Panc1 (cell line): ENCODE measurements around the gene TP53I11. TPM values are rescaled to one million over a fixed set of nuclear protein-coding genes. Genes with fewer than 3 reads are reported as not detected.

Experiments used
- ATAC-seq: fragments of 200-7000 bp; cut with Tn5 transposase; 2 replicates; pipeline ENCODE4 v1.9.1; 2020; ENCODE audit warnings: mild to moderate bottlenecking, moderate library complexity
- BruUV-seq: library from RNA; stranded (reverse); fragments of 400-500 nt; replicated peaks from 2 replicates; lab custom pipeline; 2021; lab: Mats Ljungman, UMichigan
- CTCF ChIA-PET: fragments of 300-600 bp; sonication (Branson Sonifier 250); formaldehyde crosslinking; loops from one replicate; lab custom pipeline; 2022; ENCODE audit warnings: antibody characterized with exemption; lab: Charles Lee
- POLR2A ChIA-PET: fragments of 300-600 bp; sonication (Branson Sonifier 250); formaldehyde crosslinking; loops from one replicate; lab custom pipeline; 2022; ENCODE audit warnings: antibody characterized with exemption; lab: Charles Lee
- DNase-seq: peaks from one replicate; pipeline ENCODE4 v3.0.0-alpha.2; 2010; ENCODE audit warnings: low read depth, low spot score
- H3K27ac ChIP-seq: 2 replicates; pipeline ENCODE4 v1.5.1; 2011; ENCODE audit warnings: mild to moderate bottlenecking, low read length, inconsistent platforms
- H3K27me3 ChIP-seq: fragments of 200-500 bp; sonication (Bioruptor generic); 2 replicates; pipeline ENCODE4 v1.6.0; 2014; ENCODE audit warnings: low read length, inconsistent platforms; ENCODE audit not compliant: control insufficient read depth, insufficient read depth
- H3K36me3 ChIP-seq: fragments of 200-500 bp; sonication (Bioruptor generic); 2 replicates; pipeline ENCODE4 v1.5.1; 2014; ENCODE audit warnings: inconsistent platforms, mild to moderate bottlenecking, low read length, moderate library complexity; ENCODE audit not compliant: control insufficient read depth, insufficient read depth
- H3K4me1 ChIP-seq: 2 replicates; pipeline ENCODE4 v1.5.1; 2011; ENCODE audit warnings: inconsistent platforms, mild to moderate bottlenecking, low read length, moderate library complexity; ENCODE audit not compliant: control insufficient read depth, insufficient read depth
- H3K4me3 ChIP-seq, 2 experiments: 2 replicates each; pipeline ENCODE4 v1.5.1; 2011 to 2012; ENCODE audit warnings: low read depth in 2 of 2, low read length in 2 of 2, mild to moderate bottlenecking in 2 of 2, inconsistent platforms in 1 of 2, moderate library complexity in 1 of 2
- H3K9me3 ChIP-seq: fragments of 200-500 bp; sonication (Bioruptor generic); 2 replicates; pipeline ENCODE4 v1.5.1; 2014; ENCODE audit warnings: low read depth, mild to moderate bottlenecking, inconsistent platforms, low read length, moderate library complexity; ENCODE audit not compliant: control insufficient read depth, insufficient read depth
- CTCF ChIP-seq: fragments of 450-650 bp; IDR thresholded peaks from 2 replicates; pipeline ENCODE4 v1.5.1; 2017; ENCODE audit warnings: mild to moderate bottlenecking
- POLR2AphosphoS5 ChIP-seq: IDR thresholded peaks from 2 replicates; pipeline ENCODE4 v1.6.1; 2012; ENCODE audit warnings: mild to moderate bottlenecking, low read depth, low read length, moderate library complexity
- REST ChIP-seq, 2 experiments: IDR thresholded peaks; 2 replicates each; pipeline ENCODE4 v1.6.1; 2011 to 2012; ENCODE audit warnings: low read depth in 2 of 2, control low read depth in 1 of 2, low read length in 1 of 2, mild to moderate bottlenecking in 1 of 2, moderate library complexity in 1 of 2; ENCODE audit not compliant: insufficient read depth in 1 of 2
- SIN3A ChIP-seq: IDR thresholded peaks from 2 replicates; pipeline ENCODE4 v1.6.1; 2012; ENCODE audit warnings: low read depth, mild to moderate bottlenecking, low read length, moderate library complexity, borderline replicate concordance; ENCODE audit not compliant: insufficient read depth
- TCF7L2 ChIP-seq: IDR thresholded peaks from 2 replicates; pipeline ENCODE4 v1.6.1; 2011; ENCODE audit warnings: mild to moderate bottlenecking, low read depth, low read length, inconsistent platforms
- in situ Hi-C: cut with HindIII; loops from 2 replicates; pipeline ENCODE4 v1.10.0; 2016; ENCODE audit warnings: low sequenced_read_pairs, low pct_unique_long_range_greater_than_20kb
- intact Hi-C: fragments of 100-400 bp; cut with micrococcal nuclease; formaldehyde crosslinking; loops from one replicate; pipeline ENCODE4 v1.10.0; 2022; ENCODE audit not compliant: unreplicated experiment
- total RNA-seq: library from RNA; stranded (reverse); gene quantifications from one replicate; pipeline ENCODE4 v1.2.1, GENCODE V29; 2021; ENCODE audit not compliant: unreplicated experiment

TP53I11 gene
- total RNA-seq, 1 experiment from 2014 or later = 132 TPM

- Histone ChIP-seq H3K4me1 (peaks cover 2% of the 10 kb centered on the region; the same call in 1 of the 2 replicates), H3K27ac (no peak overlapping the region), H3K9me3 (no peaks in the 10 kb centered on the region), H3K4me3 (no peak overlapping the region), H3K36me3 (no peaks in the 10 kb centered on the region), H3K27me3 (no peaks in the 10 kb centered on the region)
- ChIA-PET POLR2A (no interaction called here), CTCF (interaction anchor here (0.5 kb wide), 1 partner anchor 158 kb away, joined by 6 read pairs; no protein-coding TSS in a partner anchor)
- BruUV-seq = no TSS peak
- TF ChIP-seq POLR2AphosphoS5 (no peak), SIN3A (no peak), REST (IDR thresholded peaks at IDR 0.05; ENCODE audit: insufficient read depth in 1 of 2, low read depth in 2 of 2, low read length in 1 of 2) (no peak), CTCF (no peak), TCF7L2 (no peak)
- intact Hi-C loops = no loop called here
- DNase-seq (no peak), ATAC-seq (no peak)
- in situ Hi-C loops = no loop called here
Observed at GRCh38 chr11:44885065-44885810, 65.4 kb downstream of the TP53I11 start.

- ChIA-PET CTCF (no interaction called here), POLR2A (no interaction called here)
- in situ Hi-C loops = no loop called here
- Histone ChIP-seq H3K4me1 (peaks cover 2% of the 10 kb centered on the region; the same call in 1 of the 2 replicates), H3K36me3 (no peaks in the 10 kb centered on the region), H3K27me3 (no peaks in the 10 kb centered on the region), H3K9me3 (no peaks in the 10 kb centered on the region), H3K27ac (no peak overlapping the region), H3K4me3 (no peak overlapping the region)
- DNase-seq = no peak
- ATAC-seq = no peak
- no TSS peak for BruUV-seq
- TF ChIP-seq REST (IDR thresholded peaks at IDR 0.05; ENCODE audit: insufficient read depth in 1 of 2, low read depth in 2 of 2, low read length in 1 of 2) (no peak), POLR2AphosphoS5 (no peak), SIN3A (no peak), TCF7L2 (no peak), CTCF (no peak)
- intact Hi-C loops = no loop called here
Observed at GRCh38 chr11:44884056-44884455, 66.6 kb downstream of the TP53I11 start.
